ENCODE results near the gene BCAR3. TPM values are rescaled to one million over a fixed set of nuclear protein-coding genes. Genes with fewer than 3 reads are reported as not detected.
"Not testable (repeated sequence)": the region's sequence is repeated elsewhere in the genome, so short reads cannot be mapped to it uniquely, and the experiment has no call there.

BCAR3 gene
- total RNA-seq, 4 donors from 2014 or later, result 20.2 to 47.2 (median 32.3) TPM

DNA sequence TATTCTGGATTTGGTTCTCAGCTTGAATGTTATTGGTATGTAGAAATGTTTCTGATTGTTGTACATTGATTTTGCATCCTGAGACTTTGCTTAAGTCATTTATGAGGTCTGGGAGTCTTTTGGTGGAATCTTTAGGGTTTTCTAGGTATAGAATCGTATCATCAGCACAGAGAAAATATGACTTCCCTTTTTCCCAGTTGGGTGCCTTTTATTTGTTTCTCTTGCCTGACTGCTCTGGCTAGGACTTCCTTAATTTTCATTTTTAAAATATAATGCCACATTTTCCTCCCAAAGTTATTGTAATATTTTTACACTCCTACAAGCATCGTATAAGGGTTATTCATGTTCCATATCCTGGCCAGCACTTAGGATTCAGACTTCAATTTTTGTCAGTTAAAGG lies 122.6 kb downstream of the BCAR3 start:
- Histone ChIP-seq H3K27me3 (no peaks in the 10 kb centered on the region), H3K36me3 (peaks cover 5 to 43% (median 24%) of the 10 kb centered on the region in 4 donors), H3K4me1 (peaks cover 13 to 22% (median 18%) of the 10 kb centered on the region in 4 donors), H3K4me3 (no peak overlapping the region), H3K27ac (replicated peaks in 1 of 4) (no peak overlapping the region), H3K9me3 (no peaks in the 10 kb centered on the region)
- intact Hi-C loops (cut with DNase I), result no loop called here
- TF ChIP-seq POLR2A (IDR thresholded peaks at IDR 0.05; ENCODE audit: low read depth), result no peak
- no peak for TF ChIP-seq EP300 (IDR thresholded peaks at IDR 0.05)
- TF ChIP-seq CTCF (IDR thresholded peaks at IDR 0.05), result no peak
- TF ChIP-seq POLR2AphosphoS5 (IDR thresholded peaks at IDR 0.05), result no peak
- DNase-seq (ENCODE audit: extremely low spot score), result no peak
- WGBS, result 82% methylated on average over 2 of the region's 2 CpGs

DNA sequence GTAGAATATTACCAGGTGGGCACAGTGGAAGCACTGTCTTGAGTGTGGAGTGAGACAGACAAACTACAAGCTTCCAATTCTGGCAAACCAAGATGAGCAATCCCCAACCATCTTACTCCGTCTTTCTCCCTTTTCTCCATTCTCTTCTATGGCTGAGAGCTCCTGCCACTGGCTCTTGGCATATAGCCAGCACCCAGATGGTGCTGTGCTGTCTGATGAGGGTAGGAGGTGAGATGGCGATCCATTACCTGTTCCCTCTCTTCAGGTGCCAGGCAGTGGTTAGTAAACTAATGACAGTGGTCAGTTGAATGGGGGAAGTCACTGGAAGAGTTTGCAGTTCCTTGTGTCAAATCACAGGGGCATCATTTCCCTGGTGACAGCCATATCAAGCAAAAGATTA lies 125.3 kb downstream of the BCAR3 start:
- TF ChIP-seq POLR2A (IDR thresholded peaks at IDR 0.05; ENCODE audit: low read depth) (no peak), CTCF (IDR thresholded peaks at IDR 0.05) (no peak), EP300 (IDR thresholded peaks at IDR 0.05) (no peak), POLR2AphosphoS5 (IDR thresholded peaks at IDR 0.05) (no peak)
- intact Hi-C loops (cut with DNase I), result no loop called here
- 97% methylated on average over 2 of the region's 2 CpGs for WGBS

DNA sequence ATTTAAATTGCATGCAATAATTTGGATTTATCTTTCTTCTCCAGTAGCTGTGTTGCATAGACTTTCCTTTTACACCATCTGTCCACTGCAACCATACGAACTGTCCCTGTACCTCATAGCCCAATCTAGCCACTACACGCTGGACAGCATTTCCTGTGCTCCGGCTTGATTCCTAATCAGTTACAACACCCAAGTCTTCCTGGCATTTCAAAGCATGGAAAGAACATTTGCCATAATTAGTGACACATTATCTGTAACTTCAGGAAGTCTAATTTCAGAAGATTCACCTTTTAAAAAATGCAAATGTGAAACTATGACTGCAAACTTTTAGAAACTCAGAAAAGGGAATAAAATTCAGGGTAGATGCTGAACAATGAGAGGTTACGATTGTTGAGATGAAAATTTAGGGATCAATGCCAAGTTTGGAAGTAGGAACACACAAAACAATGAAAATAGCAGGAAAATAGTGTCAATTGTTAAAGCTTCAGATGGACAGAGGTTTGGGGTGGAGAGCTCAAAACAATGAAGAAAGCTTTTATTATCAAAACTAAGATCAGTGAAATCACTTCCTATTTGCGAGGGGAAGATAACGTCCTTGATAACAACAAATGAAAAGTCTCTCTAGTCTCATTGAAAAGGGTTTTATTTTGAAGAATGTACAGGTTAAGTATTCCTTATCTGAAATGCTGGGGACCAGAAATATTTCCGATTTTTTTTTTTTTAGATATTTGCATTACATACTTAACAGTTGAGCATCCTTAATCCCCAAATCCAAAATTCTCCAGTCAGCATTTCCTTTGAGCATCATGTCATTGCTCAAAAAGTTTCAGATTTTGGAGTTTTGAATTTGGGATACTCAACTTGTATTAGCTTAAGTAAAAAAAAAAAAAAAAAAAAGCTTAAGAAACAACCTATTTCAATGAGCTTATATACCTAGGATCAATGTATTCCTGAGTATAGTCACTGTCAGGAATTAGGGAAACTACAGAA lies 126.5 kb downstream of the BCAR3 start:
- Histone ChIP-seq H3K36me3 (peaks cover 0 to 23% (median 3%) of the 10 kb centered on the region in 4 donors), H3K27me3 (no peaks in the 10 kb centered on the region), H3K4me1 (peaks cover 32 to 45% (median 38%) of the 10 kb centered on the region in 4 donors), H3K4me3 (no peak overlapping the region), H3K9me3 (no peaks in the 10 kb centered on the region), H3K27ac (replicated peaks in 1 of 4) (peak overlapping the region; percentile 48 to 75 (median 50))
- 71% methylated on average over 7 of the region's 7 CpGs for WGBS
- intact Hi-C loops (cut with DNase I), result no loop called here
- no peak for DNase-seq (ENCODE audit: extremely low spot score)
- peak in 1 of 2 donors; percentile 35 for TF ChIP-seq POLR2AphosphoS5 (IDR thresholded peaks at IDR 0.05)
- peak; percentile 24 for TF ChIP-seq EP300 (IDR thresholded peaks at IDR 0.05)
- TF ChIP-seq CTCF (IDR thresholded peaks at IDR 0.05), result no peak
- no peak for TF ChIP-seq POLR2A (IDR thresholded peaks at IDR 0.05; ENCODE audit: low read depth)

More for the DNA sequence above, 125.3 kb downstream of the BCAR3 start:
- Histone ChIP-seq H3K27ac (replicated peaks in 1 of 4) (peak overlapping the region in 1 of 4 donors; percentile 45), H3K4me3 (no peak overlapping the region), H3K27me3 (no peaks in the 10 kb centered on the region), H3K4me1 (peaks cover 32 to 45% (median 38%) of the 10 kb centered on the region in 4 donors), H3K36me3 (peaks cover 4 to 22% (median 10%) of the 10 kb centered on the region in 4 donors), H3K9me3 (no peaks in the 10 kb centered on the region)
- DNase-seq (ENCODE audit: extremely low spot score), result no peak

DNA sequence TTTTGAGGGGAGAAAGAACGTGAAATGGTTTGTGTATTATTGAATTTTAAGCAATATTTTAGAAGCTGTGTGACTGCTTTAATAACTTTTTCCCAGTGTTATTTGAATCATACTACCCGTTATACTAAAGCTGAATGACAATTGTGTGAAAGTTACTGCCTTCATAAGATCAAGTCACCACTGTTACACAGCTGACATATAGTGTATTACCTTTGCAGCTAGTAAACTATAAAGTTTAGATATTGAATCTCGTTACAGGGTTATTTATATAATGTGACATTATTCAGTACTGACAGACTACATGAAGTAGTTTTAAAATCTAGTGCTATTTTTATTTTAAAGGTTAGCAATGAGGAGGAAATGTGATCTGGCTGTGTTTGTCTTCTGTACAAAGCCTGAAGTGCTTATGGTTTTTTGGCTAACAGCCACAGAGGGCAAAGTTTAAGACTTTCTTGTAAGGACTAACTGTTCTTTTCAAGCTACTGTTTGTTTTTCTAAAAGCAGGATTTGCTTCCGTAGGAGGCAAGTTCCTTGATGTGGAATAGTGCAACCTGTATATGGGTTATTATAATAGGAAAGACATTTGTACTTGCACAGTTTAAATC lies 127.6 kb downstream of the BCAR3 start:
- H3K27me3 ChIP-seq; H3K9me3 ChIP-seq; H3K4me3 ChIP-seq; DNase-seq (ENCODE audit: extremely low spot score); intact Hi-C loops (cut with DNase I): not testable (repeated sequence)
- peak; percentile 37 for TF ChIP-seq EP300 (IDR thresholded peaks at IDR 0.05)
- peak in 1 of 2 donors; percentile 63 for TF ChIP-seq POLR2AphosphoS5 (IDR thresholded peaks at IDR 0.05)
- peak overlapping the region; percentile 48 to 75 (median 50) for H3K27ac ChIP-seq (replicated peaks in 1 of 4)
- WGBS, result 38% methylated on average over 4 of the region's 4 CpGs
- peaks cover 0 to 24% (median 5%) of the 10 kb centered on the region in 4 donors for H3K36me3 ChIP-seq
- peaks cover 32 to 45% (median 38%) of the 10 kb centered on the region in 4 donors for H3K4me1 ChIP-seq

Data from esophagus muscularis mucosa (tissue), 4 donors.